Neural progenitor cell (in vitro differentiated cells): ENCODE measurements around the gene TXNDC5.

ENCODE experiments used
- CTCF ChIP-seq: fragments of 200-600 bp; sonication (generic); IDR thresholded peaks from 2 replicates; pipeline ENCODE4 v1.5.1; 2017; ENCODE audit warnings: antibody characterized with exemption, mild to moderate bottlenecking
- EZH2 ChIP-seq: fragments of 200-600 bp; sonication (generic); IDR thresholded peaks from 2 replicates; pipeline ENCODE4 v1.6.1; 2017; ENCODE audit warnings: antibody characterized with exemption, mild to moderate bottlenecking, moderate library complexity
- EZH2phosphoT487 ChIP-seq: fragments of 200-600 bp; sonication (generic); IDR thresholded peaks from 2 replicates; pipeline ENCODE4 v1.6.1; 2017; ENCODE audit warnings: antibody characterized with exemption

- TF ChIP-seq CTCF (no peak), EZH2 (no peak), EZH2phosphoT487 (no peak)
Observed at GRCh38 chr6:7886132-7886531, 24.5 kb downstream of the TXNDC5 start.
